IMR-90 (cell line): ENCODE measurements around the gene LRCH3. TPM values are rescaled to one million over a fixed set of nuclear protein-coding genes. Genes with fewer than 3 reads are reported as not detected.

ENCODE experiments used
- ATAC-seq: fragments of 200-7000 bp; cut with Tn5 transposase; 2 replicates; pipeline ENCODE4 v1.9.1; 2020; ENCODE audit warnings: low read depth, mild to moderate bottlenecking, moderate library complexity
- BruUV-seq: library from RNA; stranded (reverse); fragments of 400-500 nt; replicated peaks from 2 replicates; lab custom pipeline; 2021; lab: Mats Ljungman, UMichigan
- CTCF ChIA-PET: fragments of 300-600 bp; formaldehyde crosslinking; extraction: SDS; loops from one replicate; lab custom pipeline; 2021; ENCODE audit warnings: antibody characterized with exemption; lab: Yijun Ruan, JAX
- POLR2A ChIA-PET: fragments of 300-600 bp; sonication (Branson Sonifier 250); formaldehyde crosslinking; loops from one replicate; lab custom pipeline; 2022; ENCODE audit warnings: antibody characterized with exemption; ENCODE audit not compliant: unreplicated experiment; lab: Charles Lee
- DNase-seq: peaks from one replicate; pipeline ENCODE4 v3.0.0; 2013
- H2AFZ ChIP-seq: replicated peaks from 2 replicates; pipeline ENCODE3; 2013; ENCODE audit warnings: low read length, mild to moderate bottlenecking; ENCODE audit not compliant: poor library complexity
- H2AK5ac ChIP-seq: 2 replicates; pipeline ENCODE4 v1.6.1; 2013; ENCODE audit warnings: low read depth, low read length, inconsistent platforms
- H2AK9ac ChIP-seq: replicated peaks from 2 replicates; pipeline ENCODE3; 2013; ENCODE audit warnings: mild to moderate bottlenecking, low read depth, low read length, moderate library complexity; ENCODE audit not compliant: poor library complexity
- H2BK120ac ChIP-seq: 2 replicates; pipeline ENCODE4 v1.6.1; 2013; ENCODE audit warnings: low read depth, low read length, inconsistent platforms
- H2BK15ac ChIP-seq: 3 replicates; pipeline ENCODE4 v1.6.1; 2013; ENCODE audit warnings: low read depth, low read length, inconsistent platforms
- H2BK20ac ChIP-seq: 2 replicates; pipeline ENCODE4 v1.6.1; 2013; ENCODE audit warnings: low read depth, mild to moderate bottlenecking, inconsistent platforms, low read length, moderate library complexity
- H2BK5ac ChIP-seq: 2 replicates; pipeline ENCODE4 v1.6.1; 2013; ENCODE audit warnings: mild to moderate bottlenecking, low read depth, low read length, inconsistent platforms; ENCODE audit not compliant: poor library complexity, severe bottlenecking
- H3K14ac ChIP-seq: replicated peaks from 2 replicates; pipeline ENCODE4 v1.6.1; 2013; ENCODE audit warnings: low read depth, low read length, inconsistent platforms
- H3K18ac ChIP-seq: 2 replicates; pipeline ENCODE4 v1.6.1; 2013; ENCODE audit warnings: low read depth, low read length, control low read depth
- H3K23ac ChIP-seq: 2 replicates; pipeline ENCODE4 v1.6.1; 2013; ENCODE audit warnings: low read depth, low read length, inconsistent platforms
- H3K27ac ChIP-seq: 2 replicates; pipeline ENCODE4 v1.5.1; 2013; ENCODE audit warnings: mild to moderate bottlenecking, control low read depth, low read length; ENCODE audit not compliant: insufficient read depth
- H3K27me3 ChIP-seq: 2 replicates; pipeline ENCODE4 v1.6.1; 2013; ENCODE audit warnings: low read length; ENCODE audit not compliant: control insufficient read depth, insufficient read depth
- H3K36me3 ChIP-seq: 2 replicates; pipeline ENCODE4 v1.6.1; 2013; ENCODE audit warnings: low read length, mixed read lengths; ENCODE audit not compliant: control insufficient read depth, insufficient read depth
- H3K4ac ChIP-seq: 2 replicates; pipeline ENCODE4 v1.6.1; 2013; ENCODE audit warnings: low read depth, low read length, inconsistent platforms
- H3K4me1 ChIP-seq: 2 replicates; pipeline ENCODE4 v1.6.1; 2013; ENCODE audit warnings: low read length, mixed read lengths; ENCODE audit not compliant: control insufficient read depth, insufficient read depth
- H3K4me2 ChIP-seq: 2 replicates; pipeline ENCODE4 v1.6.1; 2013; ENCODE audit warnings: low read depth, mild to moderate bottlenecking, control low read depth, low read length, moderate library complexity
- H3K4me3 ChIP-seq: 2 replicates; pipeline ENCODE4 v1.5.1; 2013; ENCODE audit warnings: low read depth, mild to moderate bottlenecking, control low read depth, low read length, moderate library complexity; ENCODE audit not compliant: insufficient read depth
- H3K56ac ChIP-seq: 2 replicates; pipeline ENCODE4 v1.6.1; 2013; ENCODE audit warnings: low read length, inconsistent platforms; ENCODE audit not compliant: insufficient read depth; ENCODE audit errors: extremely low read depth
- H3K79me1 ChIP-seq, 2 experiments: 2 replicates each; pipeline ENCODE4 v1.6.1; 2013; ENCODE audit warnings: low read length in 2 of 2, inconsistent platforms in 1 of 2, low read depth in 1 of 2
- H3K9ac ChIP-seq: 2 replicates; pipeline ENCODE4 v1.6.1; 2013; ENCODE audit warnings: low read depth, low read length, control low read depth
- H3K9me1 ChIP-seq: 2 replicates; pipeline ENCODE4 v1.6.1; 2013; ENCODE audit warnings: low read length, inconsistent platforms; ENCODE audit not compliant: insufficient read depth
- H3K9me3 ChIP-seq: 2 replicates; pipeline ENCODE4 v1.6.1; 2013; ENCODE audit warnings: low read length; ENCODE audit not compliant: control insufficient read depth, insufficient read depth
- H4K20me1 ChIP-seq: 2 replicates; pipeline ENCODE4 v1.6.1; 2013; ENCODE audit warnings: low read length, inconsistent platforms; ENCODE audit not compliant: insufficient read depth
- H4K5ac ChIP-seq: 2 replicates; pipeline ENCODE4 v1.6.1; 2013; ENCODE audit warnings: mild to moderate bottlenecking, low read depth, low read length, control low read depth
- H4K8ac ChIP-seq, 2 experiments: 2 replicates each; pipeline ENCODE4 v1.6.1; 2013; ENCODE audit warnings: low read depth in 2 of 2, low read length in 2 of 2, control low read depth in 1 of 2, inconsistent platforms in 1 of 2
- H4K91ac ChIP-seq: 2 replicates; pipeline ENCODE4 v1.6.1; 2013; ENCODE audit warnings: low read depth, low read length, inconsistent platforms; ENCODE audit not compliant: insufficient read depth
- BHLHE40 ChIP-seq: fragments of 150-350 bp; IDR thresholded peaks from 2 replicates; pipeline ENCODE4 v1.6.1; 2016; ENCODE audit warnings: mild to moderate bottlenecking, low read depth, low read length
- CEBPB ChIP-seq: IDR thresholded peaks from 2 replicates; pipeline ENCODE4 v1.6.1; 2012; ENCODE audit warnings: low read depth, low read length, improper control_type of control experiment
- CHD1 ChIP-seq: IDR thresholded peaks from 2 replicates; pipeline ENCODE4 v1.6.1; 2012; ENCODE audit warnings: low read depth, low read length, improper control_type of control experiment
- CTCF ChIP-seq: conservative IDR thresholded peaks from 2 replicates; pipeline ENCODE4 v1.5.1; 2012; ENCODE audit warnings: mild to moderate bottlenecking, low read depth, low read length, improper control_type of control experiment
- FOS ChIP-seq: fragments of 150-350 bp; IDR thresholded peaks from 2 replicates; pipeline ENCODE4 v1.6.1; 2016; ENCODE audit warnings: low read depth, low read length
- MAFK ChIP-seq: IDR thresholded peaks from 2 replicates; pipeline ENCODE4 v1.6.1; 2012; ENCODE audit warnings: low read depth, low read length, improper control_type of control experiment
- MAZ ChIP-seq: IDR thresholded peaks from 2 replicates; pipeline ENCODE4 v1.6.1; 2012; ENCODE audit warnings: low read depth, mild to moderate bottlenecking, low read length, improper control_type of control experiment, moderate library complexity, borderline replicate concordance
- MXI1 ChIP-seq: IDR thresholded peaks from 2 replicates; pipeline ENCODE4 v1.6.1; 2012; ENCODE audit warnings: low read depth, mild to moderate bottlenecking, low read length, moderate library complexity, borderline replicate concordance
- NFE2L2 ChIP-seq: fragments of 150-350 bp; IDR thresholded peaks from 2 replicates; pipeline ENCODE4 v1.6.1; 2016; ENCODE audit warnings: low read depth, mild to moderate bottlenecking, low read length
- POLR2A ChIP-seq: IDR thresholded peaks from 2 replicates; pipeline ENCODE4 v1.6.1; 2012; ENCODE audit warnings: mild to moderate bottlenecking, low read depth, low read length
- RAD21 ChIP-seq: IDR thresholded peaks from 2 replicates; pipeline ENCODE4 v1.6.1; 2012; ENCODE audit warnings: low read length, improper control_type of control experiment
- RCOR1 ChIP-seq: IDR thresholded peaks from 2 replicates; pipeline ENCODE4 v1.6.1; 2012; ENCODE audit warnings: mild to moderate bottlenecking, low read length, improper control_type of control experiment; ENCODE audit not compliant: insufficient replicate concordance
- RFX5 ChIP-seq: IDR thresholded peaks from 2 replicates; pipeline ENCODE4 v1.8.0; 2012; ENCODE audit warnings: low read depth, mild to moderate bottlenecking, low read length, moderate library complexity
- SMC3 ChIP-seq: fragments of 150-350 bp; IDR thresholded peaks from 2 replicates; pipeline ENCODE4 v1.6.1; 2016; ENCODE audit warnings: low read depth, mild to moderate bottlenecking, antibody characterized with exemption, low read length, moderate library complexity
- WGBS, 2 experiments: methylation state at CpG; one replicate each; pipeline versions ENCODE4 v1.1.5 to v1.1.7; 2013; ENCODE audit warnings: missing lambda C conversion rate in 2 of 2; ENCODE audit not compliant: insufficient read length in 1 of 2; ENCODE audit errors: extremely low coverage in 2 of 2; 5-methylcytosine and 5-hydroxymethylcytosine counted together
- dilution Hi-C: fragments of 300-500 bp; cut with HindIII; formaldehyde crosslinking; loops from one replicate; pipeline ENCODE4 v1.14.3; 2018; ENCODE audit warnings: low sequenced_read_pairs; ENCODE audit not compliant: unreplicated experiment
- in situ Hi-C: fragments of 300-500 bp; cut with MboI; formaldehyde crosslinking; loops from 3 replicates; pipeline ENCODE4 v1.14.3; 2019; ENCODE audit warnings: low sequenced_read_pairs, inconsistent platforms, mixed read lengths
- intact Hi-C: fragments of 100-400 bp; cut with micrococcal nuclease; formaldehyde crosslinking; loops from 2 replicates; pipeline ENCODE4 v1.10.0; 2022
- polyA plus RNA-seq, 3 experiments: library from polyadenylated mRNA; depleted of rRNA; stranded (reverse); fragments of >200 nt; gene quantifications; 2 replicates each; pipeline ENCODE4 v1.2.3, GENCODE V29; 2012; ENCODE audit warnings: low replicate concordance in 1 of 3
- total RNA-seq: library from RNA; depleted of rRNA; stranded (reverse); fragments of >200 nt; gene quantifications from 2 replicates; pipeline ENCODE4 v1.2.3, GENCODE V29; 2012
- TF ChIP-seq, protein P1 (sequence below): fragments of 150-350 bp; IDR thresholded peaks from 2 replicates; pipeline ENCODE4 v1.6.1; 2016; ENCODE audit warnings: low read depth, mild to moderate bottlenecking, low read length, moderate library complexity, borderline replicate concordance
- TF ChIP-seq, protein P2 (sequence below): fragments of 150-350 bp; IDR thresholded peaks from 2 replicates; pipeline ENCODE4 v1.6.1; 2017; ENCODE audit warnings: mild to moderate bottlenecking, antibody characterized with exemption, low read length, low read depth

LRCH3 gene
- total and polyA plus RNA-seq, 2 of the 4 experiments (the other 2 are of a cell fraction) = 28.5 to 40.5 TPM

DNA sequence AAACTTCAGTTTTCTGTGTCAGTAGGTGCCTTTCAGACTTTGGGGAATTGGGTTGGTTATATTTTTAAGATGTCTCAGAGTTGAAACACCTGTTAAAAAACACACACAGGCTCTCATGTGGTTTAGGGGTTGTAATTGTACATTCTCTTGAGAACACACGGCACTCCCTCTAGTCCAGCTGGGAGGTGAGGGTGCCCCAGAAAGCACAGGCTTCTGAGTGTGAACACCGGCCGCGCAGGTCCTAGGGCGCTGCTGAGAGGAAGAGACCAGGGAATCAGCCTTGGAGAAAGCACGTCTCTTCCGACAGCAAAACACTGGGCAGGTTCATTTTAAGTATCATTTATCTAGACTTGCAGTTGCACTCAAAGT is 90.9 kb downstream of the LRCH3 start:
- Histone ChIP-seq H2AK9ac (no peak overlapping the region), H3K27ac (no peak overlapping the region), H3K23ac (no peak overlapping the region), H3K9me3 (no peaks in the 10 kb centered on the region), H3K14ac (no peak overlapping the region), H2BK5ac (no peak overlapping the region), H4K8ac (no peak overlapping the region), H2BK15ac (no peak overlapping the region), H3K36me3 (peaks cover 27% of the 10 kb centered on the region), H3K18ac (no peak overlapping the region), H3K4me2 (no peak overlapping the region), H3K4me3 (no peak overlapping the region), H3K9me1 (no peaks in the 10 kb centered on the region), H4K20me1 (no peaks in the 10 kb centered on the region), H4K5ac (no peak overlapping the region), H3K79me1 (peaks cover 0 to 3% of the 10 kb centered on the region in 2 experiments; a peak in 1 of 4 replicates), H2AFZ (no peak overlapping the region), H3K9ac (no peak overlapping the region), H2BK120ac (no peak overlapping the region), H2BK20ac (no peak overlapping the region), H2AK5ac (no peak overlapping the region), H3K4me1 (no peaks in the 10 kb centered on the region), H3K56ac (no peak overlapping the region), H3K4ac (no peak overlapping the region), H4K91ac (no peak overlapping the region), H3K27me3 (no peaks in the 10 kb centered on the region)
- ChIA-PET POLR2A (no interaction called here), CTCF (no interaction called here)
- in situ Hi-C loops = no loop called here
- WGBS, 2 experiments = no CpG with 5 or more reads among the region's 7 CpGs
- intact Hi-C loops = no loop called here
- BruUV-seq = no TSS peak
- no peak for DNase-seq
- ATAC-seq = no peak
- TF ChIP-seq BHLHE40 (no peak), MAZ (no peak), MXI1 (no peak), SMC3 (no peak), RFX5 (no peak), CHD1 (no peak), POLR2A (no peak), CTCF (no peak), RCOR1 (no peak), CEBPB (no peak), FOS (no peak), NFE2L2 (no peak), MAFK (no peak), RAD21 (no peak)
- TF ChIP-seq, protein P1, sequence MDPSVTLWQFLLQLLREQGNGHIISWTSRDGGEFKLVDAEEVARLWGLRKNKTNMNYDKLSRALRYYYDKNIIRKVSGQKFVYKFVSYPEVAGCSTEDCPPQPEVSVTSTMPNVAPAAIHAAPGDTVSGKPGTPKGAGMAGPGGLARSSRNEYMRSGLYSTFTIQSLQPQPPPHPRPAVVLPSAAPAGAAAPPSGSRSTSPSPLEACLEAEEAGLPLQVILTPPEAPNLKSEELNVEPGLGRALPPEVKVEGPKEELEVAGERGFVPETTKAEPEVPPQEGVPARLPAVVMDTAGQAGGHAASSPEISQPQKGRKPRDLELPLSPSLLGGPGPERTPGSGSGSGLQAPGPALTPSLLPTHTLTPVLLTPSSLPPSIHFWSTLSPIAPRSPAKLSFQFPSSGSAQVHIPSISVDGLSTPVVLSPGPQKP = no peak
- TF ChIP-seq, protein P2, sequence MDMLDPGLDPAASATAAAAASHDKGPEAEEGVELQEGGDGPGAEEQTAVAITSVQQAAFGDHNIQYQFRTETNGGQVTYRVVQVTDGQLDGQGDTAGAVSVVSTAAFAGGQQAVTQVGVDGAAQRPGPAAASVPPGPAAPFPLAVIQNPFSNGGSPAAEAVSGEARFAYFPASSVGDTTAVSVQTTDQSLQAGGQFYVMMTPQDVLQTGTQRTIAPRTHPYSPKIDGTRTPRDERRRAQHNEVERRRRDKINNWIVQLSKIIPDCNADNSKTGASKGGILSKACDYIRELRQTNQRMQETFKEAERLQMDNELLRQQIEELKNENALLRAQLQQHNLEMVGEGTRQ = no peak
- dilution Hi-C loops = no loop called here
